Activated CD4-positive, alpha-beta T cell treated with anti-CD3 and anti-CD28 coated beads, Interleukin-2, Interleukin-6, amounts not matched to agents 100 ng/mL and 50 ng/mL, durations not matched to agents 16 hours and 8 hours (primary cell): ENCODE data around the gene CLEC19A.

Experiments used
- DNase-seq: peaks from one replicate; pipeline ENCODE4 v3.0.0-alpha.2; 2020

The CLEC19A gene

GRCh38 chr16:19285431-19285830 is at the start of gene CLEC19A:
Gene CLEC19A, plus strand, starts transcription at chr16:19285731. Its CDS starts 121 bp downstream, at chr16:19285852.
- DNase-seq = no peak

DNA sequence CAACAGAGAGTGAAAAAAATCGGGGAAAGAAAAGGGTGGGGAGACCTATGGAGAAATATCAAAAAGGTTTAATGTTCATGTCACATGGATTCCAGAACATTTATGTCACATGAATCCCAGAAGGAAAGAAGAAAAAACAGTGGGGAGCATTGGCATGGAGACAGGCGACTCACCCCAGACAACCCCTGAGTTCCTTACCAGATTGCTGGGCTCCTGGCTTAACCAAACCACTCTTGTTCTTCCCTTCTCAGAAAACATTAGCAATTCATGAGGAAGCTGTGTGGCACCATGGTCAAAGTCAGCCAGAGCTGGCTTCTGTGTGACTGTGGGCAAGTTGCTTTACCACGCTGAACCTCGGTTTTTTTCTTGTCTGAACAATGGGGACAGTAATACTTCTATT is 49.6 kb upstream of the CLEC19A start:
- DNase-seq = no peak

- no peak for DNase-seq
Measured at GRCh38 chr16:19236561-19237209, 48.8 kb upstream of the CLEC19A start.

DNA sequence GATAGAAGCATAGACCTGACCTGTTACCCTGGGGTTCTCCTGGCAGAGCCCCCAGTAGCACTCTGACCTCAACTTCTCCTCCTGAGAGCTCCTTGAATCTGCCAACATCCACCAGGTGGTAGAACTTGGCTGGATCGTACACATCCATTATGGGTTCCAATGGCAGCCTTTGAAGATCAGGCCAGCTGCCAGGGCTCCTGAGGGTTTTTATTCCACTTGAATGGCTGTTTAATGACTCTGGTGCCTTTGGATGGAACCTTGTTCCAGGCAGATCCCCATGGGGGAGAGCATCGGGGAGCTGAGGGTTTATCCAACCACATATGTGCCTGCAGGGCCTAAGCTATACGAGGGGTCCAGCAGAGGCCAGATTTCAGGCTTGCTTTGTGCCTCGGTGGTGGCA is 47.1 kb upstream of the CLEC19A start:
- DNase-seq = no peak

GRCh38 chr16:19239511-19240155 is 45.9 kb upstream of the CLEC19A start:
- DNase-seq = no peak

GRCh38 chr16:19240494-19240893 is 45.0 kb upstream of the CLEC19A start:
- no peak for DNase-seq

GRCh38 chr16:19241512-19241911 is 44.0 kb upstream of the CLEC19A start:
- no peak for DNase-seq

DNA sequence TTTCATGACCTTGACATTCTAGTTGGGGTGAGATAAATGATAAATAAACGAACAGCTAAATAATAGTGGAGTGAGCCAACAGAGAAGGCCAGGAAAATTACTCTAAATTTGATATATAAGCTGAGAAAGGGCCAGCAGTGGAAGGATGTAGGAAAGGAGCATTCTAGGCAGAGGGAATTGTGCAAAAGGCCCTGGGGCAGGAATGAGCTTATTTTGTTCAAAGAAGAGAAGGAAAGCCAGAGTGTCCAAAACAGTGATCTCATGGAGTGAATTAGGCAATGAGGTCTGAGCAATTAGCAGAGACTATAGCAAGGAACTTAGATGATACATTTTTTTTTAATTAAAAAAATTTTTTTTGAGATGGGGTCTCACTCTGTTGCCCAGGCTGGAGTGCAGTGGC is 43.3 kb upstream of the CLEC19A start:
- no peak for DNase-seq

GRCh38 chr16:19242987-19243575 is 42.5 kb upstream of the CLEC19A start:
- DNase-seq = no peak

DNA sequence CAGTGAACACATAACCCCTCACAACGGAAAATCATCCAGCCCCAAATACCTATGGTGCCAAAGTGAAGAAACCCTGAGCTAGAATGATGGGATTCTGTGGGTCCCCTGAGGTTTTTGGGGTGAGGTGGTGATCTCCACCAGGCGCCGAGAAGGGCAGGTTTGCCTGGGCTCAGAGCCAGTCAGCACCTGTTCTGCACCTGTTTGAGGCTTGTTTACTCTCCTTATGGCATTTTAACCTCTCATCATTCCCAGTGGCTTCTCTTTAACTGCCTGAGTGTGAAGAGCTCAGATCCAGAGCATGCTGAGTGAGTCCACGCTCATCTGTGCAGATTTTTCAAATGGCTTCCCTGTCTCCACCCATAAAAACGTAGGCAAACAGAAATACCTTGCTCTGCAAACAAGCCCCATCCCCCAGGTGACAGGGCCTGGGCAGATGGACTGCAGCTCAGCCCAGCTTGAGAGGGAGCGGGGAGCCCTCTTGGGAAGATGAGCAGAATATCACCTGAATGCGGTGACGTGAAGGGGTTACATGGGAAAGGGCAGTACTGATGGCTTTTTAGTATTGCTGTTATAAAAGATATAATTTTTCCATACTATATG is 40.1 kb upstream of the CLEC19A start:
- DNase-seq = no peak

DNA sequence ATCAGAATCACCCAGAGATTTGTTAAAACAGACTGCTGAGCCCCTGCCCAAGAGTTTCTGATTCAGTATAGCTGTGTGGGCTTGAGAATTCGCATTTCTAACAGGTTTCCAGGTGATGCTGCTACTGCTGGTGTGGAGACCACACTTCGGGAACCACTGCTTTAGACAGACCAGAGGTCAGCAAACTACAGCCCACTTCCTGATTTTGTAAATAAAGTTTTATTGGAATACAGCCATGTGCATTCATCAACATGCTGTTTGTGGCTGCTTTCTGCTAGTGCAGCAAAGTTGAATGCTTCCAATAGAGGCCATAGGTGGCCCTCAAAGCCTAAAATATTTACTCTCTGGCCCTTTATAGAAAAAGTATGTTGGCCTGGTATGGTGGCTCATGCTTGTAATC is 32.6 kb upstream of the CLEC19A start:
- DNase-seq = no peak

DNA sequence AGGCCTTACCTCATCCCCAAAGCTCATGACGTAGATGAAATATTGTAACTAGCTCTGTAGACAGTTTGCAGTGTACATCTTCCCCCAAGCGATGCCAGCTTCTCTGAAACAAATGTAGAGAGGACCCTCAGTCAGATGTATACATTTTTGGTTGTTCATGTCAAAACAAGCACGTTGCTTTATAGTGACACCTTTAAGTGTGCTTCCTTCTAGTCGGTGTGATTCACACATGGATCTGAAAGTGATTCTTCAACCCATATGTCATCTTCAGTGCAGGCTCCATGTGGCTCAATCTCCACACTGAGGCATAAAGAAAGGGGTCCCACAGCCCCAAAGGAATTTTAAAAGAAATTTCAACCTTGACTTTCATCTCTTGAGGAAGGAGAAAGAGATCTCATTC is 30.9 kb upstream of the CLEC19A start:
- DNase-seq = no peak

- no peak for DNase-seq
Measured at GRCh38 chr16:19264123-19264673, 21.3 kb upstream of the CLEC19A start.

DNA sequence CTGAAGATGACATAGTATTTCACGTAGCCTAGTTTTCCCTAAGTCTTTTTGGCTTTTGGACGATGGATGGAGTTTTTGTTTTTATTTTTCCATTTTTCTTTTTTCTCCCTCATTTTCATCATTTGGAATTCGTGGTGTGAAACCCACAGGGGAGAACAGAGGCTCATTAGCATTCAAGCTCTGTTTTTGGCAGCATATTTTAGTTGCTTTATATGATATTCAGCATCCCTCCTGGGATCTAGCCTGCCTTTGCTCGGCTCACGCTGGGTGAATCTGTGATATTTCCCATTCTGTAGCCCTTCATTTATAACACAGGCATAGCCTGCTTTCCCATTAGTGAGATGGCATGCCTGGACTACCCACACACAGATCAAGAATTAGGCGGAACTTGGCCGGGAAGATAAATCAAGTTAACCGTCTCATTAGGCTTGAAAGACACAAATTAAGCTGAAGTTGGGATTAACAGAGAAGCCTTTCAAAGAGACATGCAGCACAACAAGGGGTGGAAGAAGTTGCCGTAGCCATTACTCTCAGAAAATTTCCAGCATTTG is 20.1 kb upstream of the CLEC19A start:
- DNase-seq = no peak

GRCh38 chr16:19266774-19267173 is 18.8 kb upstream of the CLEC19A start:
- no peak for DNase-seq

- DNase-seq = no peak
Measured at GRCh38 chr16:19269098-19269497, 16.4 kb upstream of the CLEC19A start.

DNA sequence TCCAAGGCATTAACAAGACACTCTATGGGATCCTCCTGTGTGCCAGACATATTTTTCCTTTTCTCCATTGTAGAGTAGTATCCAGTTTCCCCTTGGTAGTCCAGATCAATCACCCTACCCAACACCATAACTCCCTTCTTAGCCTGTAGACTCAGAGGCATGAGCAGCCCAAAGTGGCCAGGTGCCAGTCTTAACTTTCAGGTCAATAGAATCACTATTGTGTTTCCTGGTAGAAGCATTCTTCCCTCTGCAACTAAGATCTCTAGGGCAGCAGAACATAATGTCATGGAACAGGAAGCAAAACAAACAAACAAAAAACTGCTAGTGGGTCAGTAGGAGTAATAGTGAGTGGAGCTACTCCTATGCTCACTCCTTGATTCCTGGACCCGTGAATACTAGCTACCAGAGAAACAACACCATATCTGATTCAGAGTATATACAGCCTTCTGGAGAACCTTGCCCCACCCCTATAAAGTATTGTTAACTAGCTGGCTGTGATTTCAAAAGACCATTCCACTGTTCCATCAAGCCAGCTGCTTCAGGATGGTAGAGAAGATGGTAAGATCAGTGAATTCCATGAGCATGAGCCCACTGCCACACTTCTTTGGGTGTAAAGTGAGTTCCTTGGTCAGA is 11.2 kb upstream of the CLEC19A start:
- DNase-seq = no peak

GRCh38 chr16:19278403-19278802 is 7.1 kb upstream of the CLEC19A start:
- no peak for DNase-seq

GRCh38 chr16:19281246-19281645 is 4.3 kb upstream of the CLEC19A start:
- no peak for DNase-seq

DNA sequence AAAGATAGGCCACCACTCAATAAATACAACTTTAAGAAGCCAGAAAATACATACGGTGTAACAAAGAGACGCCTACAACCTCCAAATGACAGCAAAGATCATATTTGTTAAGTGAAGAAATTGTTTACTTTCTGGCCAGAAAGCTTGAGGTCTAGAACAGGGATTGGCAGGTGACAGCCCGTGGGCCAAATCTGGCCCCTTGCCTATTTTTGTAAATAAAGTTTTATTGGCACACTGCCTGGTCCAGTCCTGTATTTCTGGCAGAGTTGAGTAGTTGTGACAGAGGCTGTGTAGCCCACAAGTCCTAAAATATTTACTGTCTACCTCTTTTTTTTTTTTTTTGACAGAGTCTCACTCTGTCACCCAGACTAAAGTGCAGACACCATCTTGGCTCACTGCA is 3.4 kb upstream of the CLEC19A start:
- no peak for DNase-seq

GRCh38 chr16:19283637-19284036 is 1.9 kb upstream of the CLEC19A start:
- DNase-seq = peak; percentile 4

- peak; percentile 13 for DNase-seq
Measured at GRCh38 chr16:19284207-19284606, 1.3 kb upstream of the CLEC19A start.

- DNase-seq = no peak
Measured at GRCh38 chr16:19286827-19287226, 1.3 kb downstream of the CLEC19A start.
